Loucy (cell line): ENCODE measurements around the gene PARD3B.

Experiments used
- CTCF ChIP-seq: fragments of 200-600 bp; sonication (generic); conservative IDR thresholded peaks from 2 replicates; pipeline ENCODE4 v1.5.1; 2014; ENCODE audit warnings: mild to moderate bottlenecking, antibody characterized with exemption, low read length
- EZH2phosphoT487 ChIP-seq: fragments of 200-600 bp; IDR thresholded peaks from 2 replicates; pipeline ENCODE4 v1.6.1; 2018; ENCODE audit warnings: antibody characterized with exemption, mild to moderate bottlenecking, moderate library complexity, borderline replicate concordance

- TF ChIP-seq CTCF (no peak; the same call in 1 of the 2 replicates), EZH2phosphoT487 (no peak)
Measured at GRCh38 chr2:205047273-205047839, 502.1 kb downstream of the PARD3B start.
